ENCODE results near the gene BCL7A.

The BCL7A gene

DNA sequence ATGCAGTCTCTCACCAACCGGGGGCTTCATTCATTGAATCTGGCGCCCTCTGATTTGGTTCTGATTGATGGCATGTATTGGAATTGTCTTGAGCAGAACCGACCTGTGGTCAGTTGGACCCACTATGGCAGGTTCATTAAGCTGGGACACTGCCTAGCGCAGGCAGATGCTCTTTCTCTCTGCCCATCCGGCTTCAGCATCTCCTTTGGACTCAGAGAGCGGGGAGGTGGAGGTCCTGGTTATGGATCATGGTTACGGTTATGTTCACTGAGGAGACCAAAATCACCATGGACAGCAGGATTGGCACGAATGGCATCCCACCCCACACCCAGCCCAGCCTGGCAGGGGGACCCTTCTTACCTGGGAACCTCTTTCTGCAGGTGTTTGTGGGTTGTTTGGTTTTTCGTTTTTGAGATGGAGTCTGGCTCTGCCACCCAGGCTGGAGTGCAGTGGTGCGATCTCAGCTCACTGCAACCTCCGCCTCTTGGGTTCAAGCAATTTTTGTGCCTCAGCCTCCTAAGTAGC is 16.4 kb upstream of the BCL7A start (continued):
- TF ChIP-seq RARB (CRISPR knock-in tag; IDR thresholded peaks at IDR 0.05) (no peak), ZFP3 (CRISPR knock-in tag; IDR thresholded peaks at IDR 0.05) (no peak), ZNF8 (CRISPR knock-in tag; IDR thresholded peaks at IDR 0.05) (no peak)
- TF ChIP-seq, protein P1, sequence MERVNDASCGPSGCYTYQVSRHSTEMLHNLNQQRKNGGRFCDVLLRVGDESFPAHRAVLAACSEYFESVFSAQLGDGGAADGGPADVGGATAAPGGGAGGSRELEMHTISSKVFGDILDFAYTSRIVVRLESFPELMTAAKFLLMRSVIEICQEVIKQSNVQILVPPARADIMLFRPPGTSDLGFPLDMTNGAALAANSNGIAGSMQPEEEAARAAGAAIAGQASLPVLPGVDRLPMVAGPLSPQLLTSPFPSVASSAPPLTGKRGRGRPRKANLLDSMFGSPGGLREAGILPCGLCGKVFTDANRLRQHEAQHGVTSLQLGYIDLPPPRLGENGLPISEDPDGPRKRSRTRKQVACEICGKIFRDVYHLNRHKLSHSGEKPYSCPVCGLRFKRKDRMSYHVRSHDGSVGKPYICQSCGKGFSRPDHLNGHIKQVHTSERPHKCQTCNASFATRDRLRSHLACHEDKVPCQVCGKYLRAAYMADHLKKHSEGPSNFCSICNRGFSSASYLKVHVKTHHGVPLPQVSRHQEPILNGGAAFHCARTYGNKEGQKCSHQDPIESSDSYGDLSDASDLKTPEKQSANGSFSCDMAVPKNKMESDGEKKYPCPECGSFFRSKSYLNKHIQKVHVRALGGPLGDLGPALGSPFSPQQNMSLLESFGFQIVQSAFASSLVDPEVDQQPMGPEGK (CRISPR knock-in tag; IDR thresholded peaks at IDR 0.05; ENCODE audit: borderline replicate concordance): no peak
- TF ChIP-seq, protein P2, sequence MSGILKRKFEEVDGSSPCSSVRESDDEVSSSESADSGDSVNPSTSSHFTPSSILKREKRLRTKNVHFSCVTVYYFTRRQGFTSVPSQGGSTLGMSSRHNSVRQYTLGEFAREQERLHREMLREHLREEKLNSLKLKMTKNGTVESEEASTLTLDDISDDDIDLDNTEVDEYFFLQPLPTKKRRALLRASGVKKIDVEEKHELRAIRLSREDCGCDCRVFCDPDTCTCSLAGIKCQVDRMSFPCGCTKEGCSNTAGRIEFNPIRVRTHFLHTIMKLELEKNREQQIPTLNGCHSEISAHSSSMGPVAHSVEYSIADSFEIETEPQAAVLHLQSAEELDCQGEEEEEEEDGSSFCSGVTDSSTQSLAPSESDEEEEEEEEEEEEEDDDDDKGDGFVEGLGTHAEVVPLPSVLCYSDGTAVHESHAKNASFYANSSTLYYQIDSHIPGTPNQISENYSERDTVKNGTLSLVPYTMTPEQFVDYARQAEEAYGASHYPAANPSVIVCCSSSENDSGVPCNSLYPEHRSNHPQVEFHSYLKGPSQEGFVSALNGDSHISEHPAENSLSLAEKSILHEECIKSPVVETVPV (CRISPR knock-in tag; IDR thresholded peaks at IDR 0.05): no peak

GRCh38 chr12:122006186-122006926 is 15.3 kb upstream of the BCL7A start:
- TF ChIP-seq RARB (CRISPR knock-in tag; IDR thresholded peaks at IDR 0.05): no peak
- TF ChIP-seq BACH2 (CRISPR knock-in tag; IDR thresholded peaks at IDR 0.05; ENCODE audit: borderline replicate concordance): no peak
- TF ChIP-seq CSDC2 (CRISPR knock-in tag; IDR thresholded peaks at IDR 0.05): no peak
- TF ChIP-seq ZNF70 (CRISPR knock-in tag; IDR thresholded peaks at IDR 0.05): no peak
- TF ChIP-seq ZNF565 (CRISPR knock-in tag; conservative IDR thresholded peaks at IDR 0.05; ENCODE audit: low read depth): no peak
- TF ChIP-seq TOX (CRISPR knock-in tag; IDR thresholded peaks at IDR 0.05; ENCODE audit: borderline replicate concordance): no peak
- no peak for TF ChIP-seq ESRRG (CRISPR knock-in tag; IDR thresholded peaks at IDR 0.05)
- TF ChIP-seq, protein P2 (CRISPR knock-in tag; IDR thresholded peaks at IDR 0.05): no peak
- TF ChIP-seq ZFP3 (CRISPR knock-in tag; IDR thresholded peaks at IDR 0.05): no peak
- TF ChIP-seq ZNF8 (CRISPR knock-in tag; IDR thresholded peaks at IDR 0.05): no peak
- TF ChIP-seq ZC3H10 (CRISPR knock-in tag; IDR thresholded peaks at IDR 0.05): no peak
- TF ChIP-seq, protein P3, sequence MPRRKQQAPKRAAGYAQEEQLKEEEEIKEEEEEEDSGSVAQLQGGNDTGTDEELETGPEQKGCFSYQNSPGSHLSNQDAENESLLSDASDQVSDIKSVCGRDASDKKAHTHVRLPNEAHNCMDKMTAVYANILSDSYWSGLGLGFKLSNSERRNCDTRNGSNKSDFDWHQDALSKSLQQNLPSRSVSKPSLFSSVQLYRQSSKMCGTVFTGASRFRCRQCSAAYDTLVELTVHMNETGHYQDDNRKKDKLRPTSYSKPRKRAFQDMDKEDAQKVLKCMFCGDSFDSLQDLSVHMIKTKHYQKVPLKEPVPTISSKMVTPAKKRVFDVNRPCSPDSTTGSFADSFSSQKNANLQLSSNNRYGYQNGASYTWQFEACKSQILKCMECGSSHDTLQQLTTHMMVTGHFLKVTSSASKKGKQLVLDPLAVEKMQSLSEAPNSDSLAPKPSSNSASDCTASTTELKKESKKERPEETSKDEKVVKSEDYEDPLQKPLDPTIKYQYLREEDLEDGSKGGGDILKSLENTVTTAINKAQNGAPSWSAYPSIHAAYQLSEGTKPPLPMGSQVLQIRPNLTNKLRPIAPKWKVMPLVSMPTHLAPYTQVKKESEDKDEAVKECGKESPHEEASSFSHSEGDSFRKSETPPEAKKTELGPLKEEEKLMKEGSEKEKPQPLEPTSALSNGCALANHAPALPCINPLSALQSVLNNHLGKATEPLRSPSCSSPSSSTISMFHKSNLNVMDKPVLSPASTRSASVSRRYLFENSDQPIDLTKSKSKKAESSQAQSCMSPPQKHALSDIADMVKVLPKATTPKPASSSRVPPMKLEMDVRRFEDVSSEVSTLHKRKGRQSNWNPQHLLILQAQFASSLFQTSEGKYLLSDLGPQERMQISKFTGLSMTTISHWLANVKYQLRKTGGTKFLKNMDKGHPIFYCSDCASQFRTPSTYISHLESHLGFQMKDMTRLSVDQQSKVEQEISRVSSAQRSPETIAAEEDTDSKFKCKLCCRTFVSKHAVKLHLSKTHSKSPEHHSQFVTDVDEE (CRISPR knock-in tag; IDR thresholded peaks at IDR 0.05): no peak
- TF ChIP-seq, protein P4, sequence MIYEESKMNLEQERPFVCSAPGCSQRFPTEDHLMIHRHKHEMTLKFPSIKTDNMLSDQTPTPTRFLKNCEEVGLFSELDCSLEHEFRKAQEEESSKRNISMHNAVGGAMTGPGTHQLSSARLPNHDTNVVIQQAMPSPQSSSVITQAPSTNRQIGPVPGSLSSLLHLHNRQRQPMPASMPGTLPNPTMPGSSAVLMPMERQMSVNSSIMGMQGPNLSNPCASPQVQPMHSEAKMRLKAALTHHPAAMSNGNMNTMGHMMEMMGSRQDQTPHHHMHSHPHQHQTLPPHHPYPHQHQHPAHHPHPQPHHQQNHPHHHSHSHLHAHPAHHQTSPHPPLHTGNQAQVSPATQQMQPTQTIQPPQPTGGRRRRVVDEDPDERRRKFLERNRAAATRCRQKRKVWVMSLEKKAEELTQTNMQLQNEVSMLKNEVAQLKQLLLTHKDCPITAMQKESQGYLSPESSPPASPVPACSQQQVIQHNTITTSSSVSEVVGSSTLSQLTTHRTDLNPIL (CRISPR knock-in tag; IDR thresholded peaks at IDR 0.05; ENCODE audit: low read depth): no peak
- ATAC-seq: no peak

DNA sequence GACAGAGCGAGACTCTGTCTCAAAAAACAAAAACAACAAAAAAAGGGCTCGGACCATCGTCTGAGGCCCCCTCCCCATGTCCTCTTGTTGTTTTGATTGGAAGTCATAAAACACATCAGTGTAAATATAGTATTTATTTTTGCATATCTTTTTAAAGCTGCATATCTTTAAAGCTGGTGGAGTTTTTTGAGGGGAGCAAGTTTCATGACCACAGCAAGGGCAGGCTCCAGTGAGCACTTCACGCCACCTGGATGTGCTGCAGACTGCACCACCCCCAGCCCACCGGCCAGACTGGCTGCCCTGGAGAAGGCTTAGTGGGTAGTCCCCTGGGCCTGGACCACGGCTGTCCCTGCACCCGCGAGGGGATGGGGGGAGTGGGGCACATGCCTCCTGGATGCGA is 11.9 kb upstream of the BCL7A start:
- no peak for TF ChIP-seq ISL1 (CRISPR knock-in tag; IDR thresholded peaks at IDR 0.05)
- TF ChIP-seq, protein P4 (CRISPR knock-in tag; IDR thresholded peaks at IDR 0.05; ENCODE audit: low read depth): no peak
- no peak for TF ChIP-seq ARNTL (CRISPR knock-in tag; IDR thresholded peaks at IDR 0.05; ENCODE audit: borderline replicate concordance, low read depth)
- no peak for TF ChIP-seq TCF4 (CRISPR knock-in tag; IDR thresholded peaks at IDR 0.05; ENCODE audit: borderline replicate concordance)
- no peak for TF ChIP-seq ZFP3 (CRISPR knock-in tag; IDR thresholded peaks at IDR 0.05)
- no peak for TF ChIP-seq TOX (CRISPR knock-in tag; IDR thresholded peaks at IDR 0.05; ENCODE audit: borderline replicate concordance)
- no peak for ATAC-seq
